SK-N-SH treated with all-trans-retinoic acid at 6 μM for 48 hours (cell line): ENCODE data around the gene RBMS3.

ENCODE experiments used
- ARNTL ChIP-seq: fragments of 450-650 bp; formaldehyde crosslinking; IDR thresholded peaks from 2 replicates; pipeline ENCODE4 v1.5.0; 2020; ENCODE audit warnings: low read depth, mild to moderate bottlenecking, moderate library complexity, borderline replicate concordance
- CREB5 ChIP-seq: fragments of 250-450 bp; sonication (Bioruptor Pico); IDR thresholded peaks from 2 replicates; pipeline ENCODE4 v1.5.1; 2020; ENCODE audit warnings: low read depth, mild to moderate bottlenecking, moderate library complexity
- ESRRG ChIP-seq: fragments of 250-450 bp; sonication (Bioruptor Pico); IDR thresholded peaks from 2 replicates; pipeline ENCODE4 v1.6.1; 2021; ENCODE audit warnings: mild to moderate bottlenecking
- PATZ1 ChIP-seq: fragments of 250-450 bp; sonication (Bioruptor Pico); IDR thresholded peaks from 2 replicates; pipeline ENCODE4 v1.8.0; 2020; ENCODE audit warnings: mild to moderate bottlenecking, moderate library complexity, borderline replicate concordance
- PPARA ChIP-seq: fragments of 250-450 bp; sonication (Bioruptor Pico); IDR thresholded peaks from 2 replicates; pipeline ENCODE4 v1.5.0; 2020; ENCODE audit warnings: mild to moderate bottlenecking, borderline replicate concordance
- RARB ChIP-seq: fragments of 250-450 bp; sonication (Bioruptor Pico); IDR thresholded peaks from 2 replicates; pipeline ENCODE4 v1.8.0; 2021; ENCODE audit warnings: mild to moderate bottlenecking, moderate library complexity
- SNAI2 ChIP-seq: fragments of 250-450 bp; sonication (Bioruptor Pico); IDR thresholded peaks from 2 replicates; pipeline ENCODE4 v1.5.0; 2020; ENCODE audit warnings: mild to moderate bottlenecking, moderate library complexity
- TCF4 ChIP-seq: fragments of 250-450 bp; sonication (Bioruptor Pico); IDR thresholded peaks from 2 replicates; pipeline ENCODE4 v1.8.0; 2021; ENCODE audit warnings: mild to moderate bottlenecking, moderate library complexity, borderline replicate concordance
- TSHZ2 ChIP-seq: fragments of 250-450 bp; sonication (Bioruptor Pico); IDR thresholded peaks from 2 replicates; pipeline ENCODE4 v1.5.0; 2020; ENCODE audit warnings: mild to moderate bottlenecking, moderate library complexity
- ZFP3 ChIP-seq: fragments of 250-450 bp; sonication (Bioruptor Pico); IDR thresholded peaks from 2 replicates; pipeline ENCODE4 v1.5.0; 2020; ENCODE audit warnings: mild to moderate bottlenecking, moderate library complexity
- ZFP30 ChIP-seq: fragments of 450-650 bp; formaldehyde crosslinking; IDR thresholded peaks from 2 replicates; pipeline ENCODE4 v1.5.0; 2022; ENCODE audit warnings: mild to moderate bottlenecking, moderate library complexity
- ZNF565 ChIP-seq: fragments of 450-650 bp; formaldehyde crosslinking; conservative IDR thresholded peaks from 2 replicates; pipeline ENCODE4 v1.5.0; 2020; ENCODE audit warnings: low read depth, mild to moderate bottlenecking, moderate library complexity

GRCh38 chr3:29932696-29933325 is 651.9 kb downstream of the RBMS3 start:
- TF ChIP-seq ZFP30: no peak
- no peak for TF ChIP-seq SNAI2
- TF ChIP-seq ZFP3 (CRISPR knock-in tag): no peak
- no peak for TF ChIP-seq RARB (CRISPR knock-in tag)
- TF ChIP-seq ESRRG (CRISPR knock-in tag): no peak
- TF ChIP-seq TCF4 (CRISPR knock-in tag): no peak; the same call in 1 of the 2 replicates
- TF ChIP-seq CREB5 (CRISPR knock-in tag): no peak
- TF ChIP-seq PATZ1 (CRISPR knock-in tag): no peak
- TF ChIP-seq ZNF565: no peak
- TF ChIP-seq ARNTL (CRISPR knock-in tag): no peak
- no peak for TF ChIP-seq PPARA (CRISPR knock-in tag)
- no peak for TF ChIP-seq TSHZ2
